ENCODE results near the gene CAMK2B.

CAMK2B gene

DNA sequence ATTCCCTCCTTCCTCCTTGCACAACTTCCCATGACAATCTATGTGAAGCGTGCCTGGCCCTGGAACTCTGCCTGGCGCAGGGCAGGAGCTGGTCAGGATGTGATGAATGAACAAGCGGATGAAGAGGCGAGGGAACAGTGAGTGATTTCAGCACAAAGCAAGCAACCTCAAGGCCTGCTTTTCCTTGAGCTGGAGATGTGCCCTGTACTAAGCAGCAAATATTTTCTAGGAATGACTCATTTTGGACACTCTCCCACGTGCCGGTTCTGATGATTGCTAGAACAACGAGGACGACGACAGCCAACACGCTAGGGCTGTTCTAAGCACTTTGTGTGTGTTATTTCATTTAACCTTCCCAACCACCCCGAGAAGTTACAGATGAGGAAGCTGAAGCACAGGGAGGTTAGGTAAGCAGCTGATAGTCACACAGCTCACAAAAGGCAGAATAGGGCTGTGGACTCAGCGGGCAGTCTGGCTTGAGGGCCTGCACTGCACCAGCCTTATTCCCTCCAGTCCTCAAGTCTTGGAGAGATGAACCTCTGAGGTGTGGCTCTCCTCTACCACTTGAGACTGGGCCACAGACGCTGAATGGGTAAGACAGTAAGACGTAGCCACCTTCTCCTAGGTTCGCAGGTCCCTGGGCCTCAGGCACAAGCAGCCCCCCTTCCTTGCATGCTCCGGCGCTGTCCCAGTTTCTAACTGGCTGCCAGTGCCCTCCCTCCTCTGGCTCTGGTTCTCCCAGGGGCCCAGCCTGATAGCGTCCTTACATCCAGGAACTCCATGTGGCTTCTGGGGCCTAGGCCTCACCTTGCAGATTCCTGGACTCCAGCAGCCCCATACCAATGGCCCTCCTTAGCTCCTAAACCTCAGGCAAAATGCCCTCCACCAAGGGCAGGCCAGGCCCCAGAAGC lies 65.6 kb downstream of the CAMK2B start:
- peak; percentile 98 to 99 for DNase-seq (ENCODE audit: low read depth in 2 of 2)
- no peak overlapping the region for H3K4me3 ChIP-seq (replicated peaks in 1 of 2; ENCODE audit: low read depth in 2 of 2, low read length in 2 of 2)

DNA sequence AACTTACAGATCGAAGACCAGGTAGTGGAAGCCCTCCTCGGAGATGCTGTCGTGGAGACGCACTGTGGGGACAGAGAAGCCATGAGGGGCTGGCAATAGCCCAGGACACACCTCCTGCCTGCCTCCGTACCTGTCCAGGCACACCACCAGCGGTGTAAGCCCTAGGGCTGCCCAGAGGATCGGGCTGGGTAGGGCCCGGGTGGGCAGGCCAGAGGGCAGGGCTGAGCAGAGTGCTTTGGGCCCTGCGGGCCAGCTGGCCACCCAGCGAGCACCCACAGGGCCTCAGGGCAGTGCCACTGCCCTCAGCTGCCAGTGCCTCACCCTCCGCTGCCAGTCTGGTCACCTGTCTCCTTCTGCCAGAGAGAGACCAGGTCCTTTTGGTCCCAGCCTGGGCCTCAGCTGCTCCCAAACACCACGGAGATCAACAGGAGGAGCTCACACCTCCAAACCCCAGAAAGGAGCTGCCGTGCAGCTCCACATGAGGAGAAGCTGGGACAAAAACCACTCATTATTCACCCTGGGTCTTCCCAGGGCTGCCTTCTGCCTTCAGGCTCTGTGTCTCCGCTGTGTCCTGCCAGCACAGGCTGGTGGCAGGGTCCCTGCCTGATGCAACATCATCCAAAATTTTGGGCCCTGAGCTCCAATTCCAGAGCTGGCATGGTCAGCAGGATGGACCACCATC lies 66.4 kb downstream of the CAMK2B start:
- H3K4me3 ChIP-seq (replicated peaks in 1 of 2; ENCODE audit: low read depth in 2 of 2, low read length in 2 of 2) = no peak overlapping the region
- DNase-seq (ENCODE audit: low read depth in 2 of 2) = no peak
- TF ChIP-seq CTCF (IDR thresholded peaks at IDR 0.05; ENCODE audit: low read depth, low read length) = no peak

More for the DNA sequence above, 65.6 kb downstream of the CAMK2B start:
- no peak for TF ChIP-seq CTCF (IDR thresholded peaks at IDR 0.05; ENCODE audit: low read depth, low read length)

DNA sequence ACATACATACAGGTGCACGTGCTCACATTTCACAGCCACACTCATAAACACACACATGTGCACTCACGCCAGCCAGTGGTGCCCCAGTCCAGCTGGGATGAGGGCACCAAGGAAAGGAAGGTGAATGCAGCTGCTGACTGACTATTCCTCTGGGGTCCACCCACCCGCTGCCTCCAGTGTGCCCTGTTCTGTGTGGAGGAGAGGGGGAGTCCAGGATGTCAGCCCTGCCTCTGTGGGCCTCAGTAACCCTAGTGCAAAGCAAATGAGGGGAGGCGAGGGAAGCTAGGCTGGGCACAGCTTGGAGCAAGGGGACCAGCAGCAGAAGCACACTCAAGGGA lies 67.0 kb downstream of the CAMK2B start:
- H3K4me3 ChIP-seq (replicated peaks in 1 of 2; ENCODE audit: low read depth in 2 of 2, low read length in 2 of 2) = no peak overlapping the region
- DNase-seq (ENCODE audit: low read depth in 2 of 2) = no peak

GRCh38 chr7:44257618-44258422 lies 67.6 kb downstream of the CAMK2B start:
- no peak for TF ChIP-seq CTCF (IDR thresholded peaks at IDR 0.05; ENCODE audit: low read depth, low read length)
- peak; percentile 89 to 96 for DNase-seq (ENCODE audit: low read depth in 2 of 2)
- no peak overlapping the region for H3K4me3 ChIP-seq (replicated peaks in 1 of 2; ENCODE audit: low read depth in 2 of 2, low read length in 2 of 2)

More for the DNA sequence above, 67.0 kb downstream of the CAMK2B start:
- no peak for TF ChIP-seq CTCF (IDR thresholded peaks at IDR 0.05; ENCODE audit: low read depth, low read length)

- TF ChIP-seq CTCF (IDR thresholded peaks at IDR 0.05; ENCODE audit: low read depth, low read length) = no peak
- no peak for DNase-seq (ENCODE audit: low read depth in 2 of 2)
- H3K4me3 ChIP-seq (replicated peaks in 1 of 2; ENCODE audit: low read depth in 2 of 2, low read length in 2 of 2) = no peak overlapping the region
Measured at GRCh38 chr7:44257213-44257612, 68.2 kb downstream of the CAMK2B start.

- no peak overlapping the region for H3K4me3 ChIP-seq (replicated peaks in 1 of 2; ENCODE audit: low read depth in 2 of 2, low read length in 2 of 2)
- no peak for TF ChIP-seq CTCF (IDR thresholded peaks at IDR 0.05; ENCODE audit: low read depth, low read length)
- no peak for DNase-seq (ENCODE audit: low read depth in 2 of 2)
Measured at GRCh38 chr7:44256459-44256858, 68.9 kb downstream of the CAMK2B start.
